HG02840 (cell line): Measurements from ENCODE around the gene SLC9A9.

Source experiments
- ATAC-seq: cut with Tn5 transposase; IDR thresholded peaks from one replicate; pipeline ENCODE4 v1.9.1; 2021; ENCODE audit warnings: mild to moderate bottlenecking, moderate library complexity, moderate number of reproducible peaks; ENCODE audit not compliant: unreplicated experiment, low FRiP score

SLC9A9 gene

DNA sequence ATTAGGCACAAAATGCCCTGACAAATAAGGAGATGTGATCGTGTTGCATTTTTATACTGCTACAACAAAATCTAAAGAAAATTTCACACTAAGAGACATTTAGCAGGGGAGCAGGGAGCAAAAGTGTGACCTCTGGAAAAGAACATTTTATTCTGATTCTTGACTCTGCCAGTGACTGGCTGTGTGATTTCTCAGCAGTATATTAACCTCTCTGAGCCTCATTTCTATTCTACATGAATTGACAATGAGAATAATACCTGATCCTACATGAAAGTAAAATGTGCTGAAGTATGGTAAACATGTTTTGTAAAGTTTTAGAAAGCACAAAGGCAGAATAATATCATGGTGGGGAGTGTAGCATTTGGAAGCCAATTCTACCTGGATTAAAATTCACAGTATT lies 273.3 kb downstream of the SLC9A9 start:
- no peak for ATAC-seq

DNA sequence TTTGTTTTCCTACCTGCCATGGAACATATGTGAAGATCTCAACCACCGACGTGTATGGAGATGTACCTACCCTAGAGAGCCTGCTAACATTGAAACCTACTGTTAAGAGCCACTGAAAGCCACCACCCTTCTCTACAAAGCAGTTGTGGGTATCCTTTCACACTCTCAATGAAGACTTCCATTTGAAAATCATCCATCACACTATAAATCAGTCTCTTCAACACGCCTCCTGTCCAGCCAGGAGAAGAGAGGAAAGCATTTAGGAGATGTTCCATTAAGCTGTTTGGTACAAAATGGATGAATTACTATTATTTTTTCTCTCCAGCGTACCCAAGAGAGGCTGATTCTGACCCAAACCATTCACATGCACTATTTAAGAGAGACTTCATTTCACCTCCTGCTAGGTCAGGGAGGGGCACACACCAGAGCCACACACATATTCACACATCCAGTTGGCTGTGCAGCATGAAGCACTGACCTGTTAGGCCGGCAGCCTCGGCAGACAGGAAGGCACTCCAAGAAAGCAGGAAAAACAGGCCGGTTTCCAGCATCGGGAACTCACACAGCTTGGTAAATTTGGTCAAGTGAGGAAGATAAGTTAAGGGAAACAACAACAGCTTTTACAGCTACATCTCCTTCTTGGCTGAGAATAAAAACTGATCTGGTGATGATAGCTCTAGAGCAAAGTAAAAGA lies 274.5 kb downstream of the SLC9A9 start:
- no peak for ATAC-seq

DNA sequence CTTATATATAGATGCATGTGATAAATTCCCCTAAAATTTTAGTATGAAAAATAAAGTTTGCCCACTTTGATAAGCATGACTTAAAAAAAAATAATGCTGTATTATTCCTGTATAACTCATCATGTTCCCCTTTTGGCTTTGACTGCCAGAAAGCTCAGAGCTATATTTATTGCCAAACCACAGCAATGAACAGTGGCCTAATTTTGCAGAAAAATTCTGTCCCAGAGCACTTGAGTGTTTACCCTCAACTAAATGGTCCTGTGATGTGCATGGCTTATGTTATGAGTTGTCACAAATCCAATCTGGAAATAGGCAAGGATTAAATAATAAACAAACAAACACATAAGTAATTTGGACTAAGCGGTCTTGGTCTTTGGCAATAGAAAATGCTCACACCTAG lies 276.7 kb downstream of the SLC9A9 start:
- ATAC-seq = no peak

DNA sequence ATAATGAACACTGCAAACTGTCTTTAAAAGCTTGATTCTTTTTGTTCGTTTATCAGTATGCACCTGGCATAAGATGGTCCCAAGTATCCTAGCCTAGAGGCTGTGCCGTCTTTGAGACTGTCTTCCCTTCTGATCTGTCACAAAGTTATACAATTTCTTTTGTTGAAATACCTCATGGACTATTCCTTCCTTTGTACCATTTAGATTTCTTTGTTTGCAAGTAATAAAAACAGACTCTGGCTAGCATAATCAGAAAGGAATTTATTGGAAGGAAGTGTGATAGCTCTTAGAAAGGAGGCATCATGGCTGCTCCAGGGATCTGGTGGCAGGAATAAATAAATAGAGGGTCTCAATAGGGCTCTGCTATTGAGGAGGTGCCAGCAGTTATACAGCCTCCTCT lies 280.4 kb downstream of the SLC9A9 start:
- ATAC-seq = no peak

DNA sequence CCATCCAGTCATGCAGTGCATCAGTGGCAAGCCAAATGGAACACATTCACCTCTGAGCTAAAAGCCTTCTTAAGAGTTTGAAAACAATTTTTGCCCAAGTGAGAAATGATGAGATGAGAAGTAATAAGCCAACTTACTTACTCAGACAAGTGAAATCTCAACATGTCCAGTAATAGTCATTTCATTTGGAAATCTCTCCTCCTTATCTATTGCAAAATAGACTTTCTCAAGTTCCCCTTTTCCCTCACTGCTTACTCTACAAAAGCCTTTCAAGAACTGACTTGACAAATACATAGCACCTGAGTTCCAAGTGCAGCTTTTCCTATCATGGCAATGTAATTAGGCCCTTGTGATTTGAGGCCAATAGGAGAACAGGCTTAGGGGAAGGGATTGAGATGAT lies 282.3 kb downstream of the SLC9A9 start:
- no peak for ATAC-seq

DNA sequence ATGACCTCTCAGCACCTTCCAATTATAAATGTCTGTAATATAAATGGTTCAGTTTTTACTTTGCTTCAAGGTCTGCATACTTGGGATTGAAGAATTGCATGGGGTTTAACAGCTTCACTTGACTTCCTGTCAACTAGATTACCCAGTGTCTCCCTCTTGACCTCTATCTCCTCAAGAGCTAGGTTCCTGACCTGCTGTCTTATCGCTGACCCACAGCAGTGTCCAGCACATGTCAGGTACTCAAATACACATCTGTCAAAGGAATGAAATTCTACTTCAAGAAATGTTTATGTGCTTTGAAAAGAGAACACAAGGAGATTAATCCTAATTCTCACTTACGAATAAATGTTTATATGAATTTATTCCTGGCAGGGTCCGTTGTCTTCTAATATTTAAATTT lies 284.5 kb downstream of the SLC9A9 start:
- no peak for ATAC-seq

DNA sequence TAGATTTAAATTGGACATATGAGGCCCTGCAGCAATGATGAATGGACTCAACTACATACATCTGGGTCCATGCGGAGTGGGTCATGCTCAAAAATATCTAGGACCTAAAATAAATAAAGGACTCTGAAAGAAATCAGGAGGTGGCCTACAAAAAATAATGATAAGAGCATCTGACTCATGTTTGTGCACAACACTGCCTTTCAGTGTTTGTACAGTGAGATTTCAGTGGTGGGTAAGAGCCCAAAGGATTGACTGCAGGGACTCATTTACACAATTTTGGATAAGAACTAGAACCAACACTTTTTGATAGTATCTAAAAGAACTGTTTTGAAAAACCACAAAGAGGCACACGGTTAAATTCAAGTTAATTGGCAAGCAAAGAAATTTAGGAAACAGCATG lies 285.5 kb downstream of the SLC9A9 start:
- ATAC-seq = no peak

DNA sequence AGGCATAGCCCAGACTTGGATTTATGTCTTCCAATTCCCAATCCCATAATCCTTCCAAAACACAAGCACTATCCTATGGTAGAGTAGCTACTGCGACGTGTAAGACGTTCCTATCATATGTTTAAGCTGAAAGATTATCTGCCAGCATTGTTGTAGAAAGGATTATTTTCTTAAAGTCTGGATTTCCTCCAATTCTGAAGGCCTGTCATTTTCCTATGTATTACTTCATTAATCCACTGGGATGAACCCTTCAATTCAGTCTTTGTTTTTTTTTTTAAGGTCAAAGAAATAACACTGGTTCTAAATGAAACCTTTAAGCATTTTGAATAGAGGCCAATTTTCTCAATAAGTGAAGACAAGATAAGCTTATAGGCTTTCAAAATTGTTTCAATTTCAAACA lies 289.0 kb downstream of the SLC9A9 start:
- no peak for ATAC-seq

DNA sequence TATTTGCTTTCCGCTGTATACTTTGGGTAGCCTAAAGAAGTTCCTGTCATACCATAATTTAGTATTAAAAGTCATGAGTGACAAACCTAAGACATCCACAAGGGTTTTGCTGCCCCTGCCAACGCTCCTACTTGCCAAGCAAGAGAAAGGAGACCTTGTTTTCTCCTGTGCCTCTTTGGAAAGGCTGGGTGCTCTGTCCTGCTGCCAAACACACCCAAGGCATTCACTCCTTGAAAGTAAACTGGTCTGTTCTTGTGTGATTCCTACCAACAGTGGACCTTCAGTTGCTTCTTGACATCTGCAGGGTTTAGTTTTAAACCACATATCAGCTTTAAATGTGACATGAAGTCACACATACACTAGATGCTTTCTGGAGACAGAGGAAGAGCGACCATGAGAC lies 295.4 kb downstream of the SLC9A9 start:
- no peak for ATAC-seq

DNA sequence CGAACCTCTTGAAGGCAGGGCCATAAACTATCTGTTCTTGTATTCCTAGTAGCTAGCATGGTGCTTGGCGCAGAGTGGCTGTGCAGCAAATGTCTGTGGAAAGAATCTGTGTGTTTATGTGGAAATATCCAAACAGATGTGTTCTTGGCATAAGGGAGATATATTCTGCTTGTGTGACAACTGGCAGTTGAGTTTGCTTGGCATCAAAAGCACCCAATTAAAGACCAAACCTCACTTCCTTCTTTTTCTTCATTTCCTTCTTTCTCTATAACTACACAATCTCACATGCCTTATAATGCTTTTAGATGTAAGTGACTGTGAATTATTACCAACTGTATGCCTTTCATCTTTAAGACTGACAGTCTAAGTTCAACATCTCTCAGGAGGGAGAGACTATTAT lies 296.5 kb downstream of the SLC9A9 start:
- ATAC-seq = no peak

DNA sequence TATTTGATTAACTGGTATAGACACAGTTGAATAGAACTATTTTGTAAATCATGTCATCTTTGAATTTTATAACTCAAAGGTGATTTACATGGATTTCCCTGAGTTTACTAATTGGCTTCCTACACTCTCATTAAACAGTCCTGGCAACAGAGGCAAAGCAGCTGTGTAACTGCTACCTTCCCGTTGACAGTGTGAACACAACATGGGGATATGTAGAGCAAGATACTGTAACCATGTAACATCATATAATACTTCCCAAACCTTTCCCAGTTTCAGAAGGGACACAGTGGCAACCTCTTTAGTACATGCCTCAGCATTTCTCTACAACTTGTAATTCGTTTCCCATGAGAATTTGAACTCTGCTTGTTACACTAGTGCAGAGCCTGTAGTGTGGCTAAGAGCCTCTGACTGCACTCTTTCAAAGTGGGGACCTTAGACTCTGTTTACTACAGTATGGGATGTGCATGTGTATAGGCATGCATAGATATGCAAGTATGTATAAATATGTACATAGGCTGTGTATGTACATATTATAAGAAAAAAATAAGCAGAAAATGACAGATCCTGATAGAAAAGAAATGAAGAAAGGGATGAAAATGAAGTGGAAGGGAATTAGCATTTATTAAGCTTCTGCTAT lies 299.3 kb downstream of the SLC9A9 start:
- no peak for ATAC-seq

DNA sequence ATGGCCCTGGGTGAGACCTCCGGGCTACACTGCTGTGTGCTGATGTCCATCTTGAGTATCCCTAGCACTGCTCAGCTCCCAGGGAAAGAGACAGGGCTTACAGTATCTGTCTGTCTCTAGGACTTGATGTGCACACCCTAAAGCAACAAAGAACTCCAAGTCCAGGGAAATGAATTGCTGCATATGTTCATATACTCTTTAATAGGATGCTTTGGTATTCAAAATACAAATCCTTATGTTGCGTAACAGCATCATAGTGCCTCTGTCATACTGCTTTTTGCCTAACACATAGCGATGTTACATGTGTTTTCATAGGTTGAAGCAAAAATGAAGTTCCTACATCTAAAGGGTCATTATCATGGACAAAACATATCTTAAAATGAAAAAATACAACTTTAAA lies 299.9 kb downstream of the SLC9A9 start:
- no peak for ATAC-seq

DNA sequence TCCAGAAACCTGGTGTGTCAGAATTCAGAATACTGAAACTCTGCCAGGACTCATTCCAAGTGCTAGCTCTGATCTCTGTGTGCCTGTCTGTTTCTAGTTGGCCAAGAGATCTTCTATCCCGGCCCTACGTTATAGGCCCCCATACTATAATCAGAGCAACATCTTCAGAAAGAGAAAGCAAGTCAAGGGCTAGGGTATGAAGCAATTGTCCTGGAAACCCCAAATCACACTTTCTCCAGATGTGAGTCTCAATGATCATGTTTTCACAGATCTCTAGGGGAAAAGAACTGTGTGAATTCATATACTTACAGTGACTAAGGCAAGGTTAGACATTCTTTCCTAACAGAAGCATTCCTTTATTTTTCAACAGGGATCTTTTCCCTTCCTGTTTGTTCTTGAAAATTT lies 309.7 kb downstream of the SLC9A9 start:
- ATAC-seq = no peak

DNA sequence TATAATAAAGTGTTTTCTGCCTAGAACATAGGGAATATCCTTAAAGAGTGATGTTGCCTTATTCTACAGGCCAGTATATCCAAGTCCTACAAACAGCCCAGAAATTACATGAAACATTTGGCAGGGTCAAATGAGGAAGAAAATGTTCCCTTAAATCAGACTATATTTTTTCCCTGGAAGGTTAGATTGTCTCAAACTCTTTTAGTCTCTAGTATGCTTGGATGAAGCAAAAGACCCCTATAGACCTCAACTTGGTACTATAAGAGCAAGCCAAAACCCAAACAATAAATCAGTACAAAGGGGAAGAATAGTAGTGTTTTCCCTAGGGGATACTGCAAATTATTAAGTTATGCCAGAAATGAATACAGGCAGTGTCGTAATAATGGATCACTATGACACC lies 310.2 kb downstream of the SLC9A9 start:
- no peak for ATAC-seq

DNA sequence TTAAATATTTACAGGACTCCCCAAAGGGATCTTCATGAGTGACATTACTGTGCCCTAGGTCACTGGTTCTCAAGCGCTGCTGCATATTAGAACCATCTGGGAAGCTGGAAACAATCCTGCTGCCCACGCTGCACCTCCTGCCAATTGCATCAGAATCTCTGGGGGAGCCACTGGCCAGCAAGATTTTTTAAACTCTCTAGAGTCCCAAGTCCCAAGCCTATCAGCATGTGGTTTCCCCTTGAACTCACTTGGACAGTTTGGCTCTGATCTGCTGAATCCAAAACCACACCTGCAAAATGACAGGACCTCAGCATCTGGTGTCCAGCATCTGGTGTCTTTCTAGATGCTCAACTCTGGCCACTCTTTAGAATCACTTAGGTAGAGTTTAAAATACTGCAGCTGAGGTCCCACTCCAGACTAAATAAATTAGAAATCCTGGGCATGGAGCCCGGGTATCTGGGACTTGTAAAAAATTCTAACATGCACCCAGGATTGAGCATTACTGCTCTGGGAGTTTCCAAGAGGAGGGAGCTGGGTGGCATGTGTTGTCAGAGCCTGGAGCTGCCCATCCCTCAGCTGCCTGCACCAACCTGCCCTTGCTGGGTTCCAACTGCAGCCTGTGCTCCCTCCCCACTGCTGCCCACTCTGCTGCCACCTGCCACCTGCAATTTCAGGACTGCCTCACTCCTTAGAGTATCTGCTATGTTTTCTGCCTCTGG lies 311.3 kb downstream of the SLC9A9 start:
- no peak for ATAC-seq

DNA sequence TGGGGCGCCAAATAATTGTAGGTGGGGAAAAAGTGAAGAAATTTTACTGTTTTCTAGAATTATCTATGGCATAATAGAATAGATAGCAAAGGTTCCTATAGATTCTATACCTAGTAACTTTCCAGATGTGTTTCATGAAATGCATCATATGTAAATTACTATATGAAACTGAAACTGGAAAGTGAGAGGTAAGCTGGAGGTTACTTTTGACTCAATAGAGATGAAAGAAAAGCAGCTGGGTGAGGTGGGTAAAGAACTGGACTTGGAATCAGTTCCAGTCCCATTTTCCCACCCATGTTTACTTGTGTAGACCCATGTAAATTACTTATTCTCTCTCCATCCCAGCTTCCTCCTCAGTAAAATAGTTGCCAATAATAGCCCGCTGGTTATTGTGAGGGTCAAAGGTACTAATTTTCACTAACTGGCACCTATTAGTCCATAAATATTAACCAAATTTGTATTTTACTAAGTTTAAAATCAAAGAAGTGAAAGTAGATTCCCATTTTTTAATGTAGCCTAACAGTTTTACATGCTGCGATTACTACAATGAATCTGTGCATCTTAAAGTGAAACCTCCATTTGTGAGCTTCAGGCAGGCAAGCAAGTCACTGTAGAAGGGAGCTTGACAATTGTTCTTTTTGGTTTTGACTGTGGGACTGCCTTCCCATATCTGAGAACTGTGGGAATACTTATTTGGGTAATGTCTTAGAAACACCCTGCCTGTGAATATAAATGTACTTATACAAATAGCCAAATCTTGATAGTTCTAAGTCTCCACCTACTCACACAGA lies 312.1 kb downstream of the SLC9A9 start:
- ATAC-seq = peak; percentile 89

DNA sequence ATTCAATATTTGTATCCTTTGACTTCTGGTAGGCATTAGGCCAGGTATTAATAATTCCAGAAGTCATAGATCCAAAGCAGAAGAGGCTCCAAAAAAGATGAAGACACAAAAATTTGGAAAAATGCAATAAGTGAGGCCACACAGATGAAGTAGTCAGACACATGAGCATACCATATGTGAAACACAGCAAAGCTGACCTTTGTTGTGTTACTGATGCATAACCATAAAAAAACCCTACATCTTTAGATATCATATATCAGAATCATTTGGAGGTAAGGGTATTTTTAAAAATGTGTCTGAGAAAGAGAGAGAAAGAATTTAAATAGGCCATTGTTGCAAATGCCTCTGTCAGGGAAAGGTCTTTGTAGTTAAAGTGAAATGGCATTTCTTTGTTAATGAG lies 314.9 kb downstream of the SLC9A9 start:
- ATAC-seq = no peak

DNA sequence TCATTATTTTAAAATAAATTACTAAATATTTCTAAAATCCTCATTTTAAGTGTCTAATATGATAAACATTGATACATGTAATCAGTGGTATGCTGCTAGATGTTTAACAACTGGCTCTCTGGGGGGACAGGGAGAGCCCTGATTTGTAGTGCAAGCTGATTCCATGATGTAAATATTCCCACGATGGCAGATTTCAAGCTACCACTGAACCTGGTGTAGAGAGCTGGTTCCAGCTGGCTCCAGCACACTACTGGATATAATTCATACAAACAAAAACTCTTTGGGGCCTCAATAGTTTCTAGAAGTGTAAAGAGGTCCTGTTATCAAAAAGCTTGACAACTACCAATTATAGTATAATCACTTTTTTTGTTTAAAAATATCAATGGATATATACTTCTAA lies 316.2 kb downstream of the SLC9A9 start:
- no peak for ATAC-seq

DNA sequence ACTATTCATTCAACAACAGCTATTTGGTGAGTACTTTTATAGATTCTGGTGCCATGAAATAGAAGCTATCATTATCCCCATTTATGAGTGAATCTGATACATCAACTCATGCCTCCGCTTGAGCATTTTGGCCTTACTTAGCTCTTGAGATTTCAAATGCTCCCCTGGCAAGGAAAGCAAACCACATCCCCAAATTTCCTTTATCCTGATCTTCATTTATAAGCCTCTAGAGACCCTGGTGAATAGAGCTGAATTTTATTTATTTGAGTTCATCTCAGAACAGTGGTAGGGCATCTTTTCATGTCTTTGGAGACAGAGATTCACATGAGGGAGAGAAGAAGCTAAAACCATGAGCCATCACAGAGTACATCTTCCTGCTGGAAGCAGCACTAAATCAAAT lies 317.2 kb downstream of the SLC9A9 start:
- no peak for ATAC-seq

DNA sequence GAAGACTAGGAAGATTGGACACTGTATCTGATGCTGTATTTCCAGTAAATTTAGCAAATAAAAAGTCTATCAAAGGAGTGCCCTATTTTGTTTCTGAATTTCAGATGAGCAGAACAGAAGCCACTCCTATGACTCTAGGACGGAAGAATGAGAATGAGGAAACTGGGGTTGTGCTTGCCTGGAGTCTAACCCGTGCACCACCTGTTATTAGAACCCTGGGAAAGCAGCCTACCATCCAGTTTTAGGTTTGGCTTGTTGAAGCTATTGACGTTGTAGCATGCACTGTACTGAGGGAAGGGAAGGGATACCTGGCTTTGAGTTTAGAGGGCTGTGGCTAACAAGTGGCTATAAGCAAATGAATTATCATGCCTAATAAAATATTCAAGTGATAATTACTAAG lies 318.5 kb downstream of the SLC9A9 start:
- ATAC-seq = no peak

DNA sequence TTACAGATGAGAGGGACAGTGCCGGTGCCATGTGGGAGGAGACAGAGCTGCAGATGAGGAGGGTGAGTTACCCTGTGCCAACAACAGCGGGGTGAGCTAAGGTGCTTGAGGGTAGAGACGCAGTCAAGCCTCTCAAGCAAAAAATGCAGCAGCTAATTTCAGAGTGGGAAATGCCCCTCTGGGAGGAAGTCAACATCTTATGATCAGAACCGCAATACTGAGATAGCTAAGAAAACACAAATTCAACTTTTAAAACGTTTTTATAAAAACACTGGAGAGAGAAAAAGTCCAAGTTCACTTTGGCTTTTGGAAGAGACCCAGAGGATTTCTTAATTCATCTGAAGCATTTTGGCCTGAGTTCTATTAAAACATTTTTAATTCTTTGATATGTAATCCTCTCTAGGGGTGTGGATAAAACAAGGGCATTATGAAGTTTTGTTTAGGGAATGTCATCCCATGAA lies 319.2 kb downstream of the SLC9A9 start:
- peak; percentile 67 for ATAC-seq
